HG02642 (cell line): ENCODE data around the gene CCDC167.

Experiments
- ATAC-seq: cut with Tn5 transposase; IDR thresholded peaks from one replicate; pipeline ENCODE4 v1.9.1; 2021; ENCODE audit warnings: mild to moderate bottlenecking; ENCODE audit not compliant: unreplicated experiment, poor library complexity

The CCDC167 gene

GRCh38 chr6:37435816-37436215 lies 63.9 kb downstream of the CCDC167 start:
- no peak for ATAC-seq

GRCh38 chr6:37435373-37435772 lies 64.3 kb downstream of the CCDC167 start:
- ATAC-seq: no peak

GRCh38 chr6:37433657-37434271 lies 65.9 kb downstream of the CCDC167 start:
- ATAC-seq: peak; percentile 24
